ENCODE results near the gene KLRB1. TPM values are rescaled to one million over a fixed set of nuclear protein-coding genes. Genes with fewer than 3 reads are reported as not detected.

The KLRB1 gene
- total RNA-seq, 2 donors from 2014 or later = 0.14 TPM; not detected in 1

GRCh38 chr12:9643266-9643660 is 35.5 kb upstream of the KLRB1 start:
- Histone ChIP-seq H3K27ac (no peak overlapping the region), H3K27me3 (replicated peaks; ENCODE audit: insufficient read depth) (no peaks in the 10 kb centered on the region), H3K4me3 (no peak overlapping the region), H3K4me1 (replicated peaks) (no peaks in the 10 kb centered on the region), H3K36me3 (no peaks in the 10 kb centered on the region), H3K9me3 (no peaks in the 10 kb centered on the region)
- no peak for DNase-seq (ENCODE audit: low spot score)
- no peak for TF ChIP-seq CTCF (IDR thresholded peaks at IDR 0.05)
- TF ChIP-seq POLR2AphosphoS5 (IDR thresholded peaks at IDR 0.05) = no peak
- TF ChIP-seq POLR2A (IDR thresholded peaks at IDR 0.05) = no peak
- intact Hi-C loops (cut with DNase I) = no loop called here

GRCh38 chr12:9642606-9643265 is 35.0 kb upstream of the KLRB1 start:
- H3K4me3 ChIP-seq = no peak overlapping the region
- 90% methylated on average over 15 of the region's 15 CpGs for WGBS
- intact Hi-C loops (cut with DNase I) = no loop called here
- H3K36me3 ChIP-seq = no peaks in the 10 kb centered on the region
- TF ChIP-seq CTCF (IDR thresholded peaks at IDR 0.05) (no peak), POLR2AphosphoS5 (IDR thresholded peaks at IDR 0.05) (no peak), POLR2A (IDR thresholded peaks at IDR 0.05) (no peak)
- H3K27ac ChIP-seq = no peak overlapping the region
- no peaks in the 10 kb centered on the region for H3K9me3 ChIP-seq
- no peaks in the 10 kb centered on the region for H3K27me3 ChIP-seq (replicated peaks; ENCODE audit: insufficient read depth)
- no peaks in the 10 kb centered on the region for H3K4me1 ChIP-seq (replicated peaks)
- DNase-seq (ENCODE audit: low spot score) = no peak

- Histone ChIP-seq H3K9me3 (no peaks in the 10 kb centered on the region), H3K27me3 (replicated peaks; ENCODE audit: insufficient read depth) (no peaks in the 10 kb centered on the region), H3K36me3 (no peaks in the 10 kb centered on the region), H3K4me3 (no peak overlapping the region), H3K4me1 (replicated peaks) (no peaks in the 10 kb centered on the region), H3K27ac (no peak overlapping the region)
- WGBS = 87% methylated on average over 2 of the region's 2 CpGs
- DNase-seq (ENCODE audit: low spot score) = no peak
- TF ChIP-seq CTCF (IDR thresholded peaks at IDR 0.05) = no peak
- TF ChIP-seq POLR2AphosphoS5 (IDR thresholded peaks at IDR 0.05) = no peak
- no peak for TF ChIP-seq POLR2A (IDR thresholded peaks at IDR 0.05)
- intact Hi-C loops (cut with DNase I) = no loop called here
Measured at GRCh38 chr12:9640024-9640423, 32.3 kb upstream of the KLRB1 start.

GRCh38 chr12:9636851-9637206 is 29.1 kb upstream of the KLRB1 start:
- no peak for TF ChIP-seq CTCF (IDR thresholded peaks at IDR 0.05)
- no peak for TF ChIP-seq POLR2AphosphoS5 (IDR thresholded peaks at IDR 0.05)
- TF ChIP-seq POLR2A (IDR thresholded peaks at IDR 0.05) = no peak
- DNase-seq (ENCODE audit: low spot score) = no peak
- H3K4me1 ChIP-seq (replicated peaks) = no peaks in the 10 kb centered on the region
- H3K4me3 ChIP-seq = no peak overlapping the region
- intact Hi-C loops (cut with DNase I) = no loop called here
- no peak overlapping the region for H3K27ac ChIP-seq
- no peaks in the 10 kb centered on the region for H3K27me3 ChIP-seq (replicated peaks; ENCODE audit: insufficient read depth)
- WGBS = 89% methylated on average over 5 of the region's 5 CpGs
- no peaks in the 10 kb centered on the region for H3K9me3 ChIP-seq
- H3K36me3 ChIP-seq = no peaks in the 10 kb centered on the region

- intact Hi-C loops (cut with DNase I) = no loop called here
- 94% methylated on average over 4 of the region's 4 CpGs for WGBS
Measured at GRCh38 chr12:9636150-9636850, 28.6 kb upstream of the KLRB1 start.

More at GRCh38 chr12:9636150-9636850, 28.6 kb upstream of the KLRB1 start:
- Histone ChIP-seq H3K36me3 (no peaks in the 10 kb centered on the region), H3K9me3 (no peaks in the 10 kb centered on the region), H3K27ac (no peak overlapping the region), H3K4me3 (no peak overlapping the region), H3K27me3 (replicated peaks; ENCODE audit: insufficient read depth) (no peaks in the 10 kb centered on the region), H3K4me1 (replicated peaks) (no peaks in the 10 kb centered on the region)
- no peak for TF ChIP-seq POLR2A (IDR thresholded peaks at IDR 0.05)
- TF ChIP-seq POLR2AphosphoS5 (IDR thresholded peaks at IDR 0.05) = no peak
- TF ChIP-seq CTCF (IDR thresholded peaks at IDR 0.05) = no peak
- DNase-seq (ENCODE audit: low spot score) = no peak
